Vagina (tissue), 2 donors: ENCODE data around the gene SERGEF.

Source experiments
- CTCF ChIP-seq, 3 experiments: fragments of 450-650 bp in 2 of 3; fragments of 200-600 bp in 1 of 3; sonication (generic) in 1 of 3; IDR thresholded peaks; one replicate each; pipeline ENCODE4 v1.5.1; 2017 to 2019; ENCODE audit warnings: antibody characterized with exemption in 3 of 3, mild to moderate bottlenecking in 2 of 3, moderate library complexity in 2 of 3
- POLR2A ChIP-seq, 2 donors: fragments of 450-650 bp; IDR thresholded peaks; one replicate each; pipeline ENCODE4 v1.6.1; 2017; ENCODE audit warnings: antibody characterized with exemption in 2 of 2, mild to moderate bottlenecking in 2 of 2, moderate library complexity in 2 of 2

- no peak for TF ChIP-seq CTCF (IDR thresholded peaks at IDR 0.05)
- no peak for TF ChIP-seq POLR2A (IDR thresholded peaks at IDR 0.05)
These were observed 89.6 kb downstream of the SERGEF start for GRCh38 chr11:17923217-17923616.
